Measurements from ENCODE around the gene EPS15.

EPS15 gene

DNA sequence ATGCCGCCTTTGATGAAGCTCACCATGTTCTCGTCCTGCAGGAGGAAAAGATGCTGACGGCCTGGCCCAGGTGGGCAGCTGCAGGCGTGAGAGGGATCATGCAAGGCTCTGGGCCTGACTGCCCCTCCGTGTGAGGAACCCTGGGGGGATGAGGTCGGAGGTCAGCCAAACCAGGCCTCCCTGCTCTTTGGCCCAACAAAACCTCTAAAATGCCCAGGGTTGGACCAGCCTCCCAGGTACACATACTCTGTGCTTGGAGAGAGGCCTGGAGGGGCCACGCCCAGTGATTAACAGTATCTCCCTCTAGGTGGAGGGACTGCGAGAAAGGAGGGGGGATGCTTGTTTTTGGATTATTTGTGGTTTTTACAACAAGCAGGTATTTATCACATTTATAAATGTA lies 209.8 kb downstream of the EPS15 start:
- no peak overlapping the region for H3K4me3 ChIP-seq (ENCODE audit: low read depth, low read length, poor library complexity, severe bottlenecking)
- H3F3A ChIP-seq (ENCODE audit: insufficient read depth, low read length), result no peaks in the 10 kb centered on the region
- TF ChIP-seq, protein P1, sequence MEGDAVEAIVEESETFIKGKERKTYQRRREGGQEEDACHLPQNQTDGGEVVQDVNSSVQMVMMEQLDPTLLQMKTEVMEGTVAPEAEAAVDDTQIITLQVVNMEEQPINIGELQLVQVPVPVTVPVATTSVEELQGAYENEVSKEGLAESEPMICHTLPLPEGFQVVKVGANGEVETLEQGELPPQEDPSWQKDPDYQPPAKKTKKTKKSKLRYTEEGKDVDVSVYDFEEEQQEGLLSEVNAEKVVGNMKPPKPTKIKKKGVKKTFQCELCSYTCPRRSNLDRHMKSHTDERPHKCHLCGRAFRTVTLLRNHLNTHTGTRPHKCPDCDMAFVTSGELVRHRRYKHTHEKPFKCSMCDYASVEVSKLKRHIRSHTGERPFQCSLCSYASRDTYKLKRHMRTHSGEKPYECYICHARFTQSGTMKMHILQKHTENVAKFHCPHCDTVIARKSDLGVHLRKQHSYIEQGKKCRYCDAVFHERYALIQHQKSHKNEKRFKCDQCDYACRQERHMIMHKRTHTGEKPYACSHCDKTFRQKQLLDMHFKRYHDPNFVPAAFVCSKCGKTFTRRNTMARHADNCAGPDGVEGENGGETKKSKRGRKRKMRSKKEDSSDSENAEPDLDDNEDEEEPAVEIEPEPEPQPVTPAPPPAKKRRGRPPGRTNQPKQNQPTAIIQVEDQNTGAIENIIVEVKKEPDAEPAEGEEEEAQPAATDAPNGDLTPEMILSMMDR (IDR thresholded peaks at IDR 0.05; ENCODE audit: low read length), result no peak
- no peak for TF ChIP-seq EZH2 (IDR thresholded peaks at IDR 0.05; ENCODE audit: borderline replicate concordance, low read length)
- H3K79me2 ChIP-seq (ENCODE audit: insufficient read depth, low read length), result no peaks in the 10 kb centered on the region
- no peaks in the 10 kb centered on the region for H3K9me2 ChIP-seq (ENCODE audit: low read depth, low read length)
- no peaks in the 10 kb centered on the region for H4K20me1 ChIP-seq (ENCODE audit: insufficient read depth, low read length)
- H3K4me2 ChIP-seq (ENCODE audit: low read length), result no peak overlapping the region
- H3K27me3 ChIP-seq (ENCODE audit: insufficient read depth, low read length), result no peaks in the 10 kb centered on the region
- H3K9me3 ChIP-seq (ENCODE audit: low read length), result no peaks in the 10 kb centered on the region
- no peaks in the 10 kb centered on the region for H3K4me1 ChIP-seq (ENCODE audit: insufficient read depth, low read length, severe bottlenecking)
- H3K27ac ChIP-seq (ENCODE audit: low read depth, low read length, poor library complexity, severe bottlenecking), result no peak overlapping the region
- no peaks in the 10 kb centered on the region for H3K36me3 ChIP-seq (ENCODE audit: insufficient read depth, low read length)
- no peak overlapping the region for H2AFZ ChIP-seq (ENCODE audit: low read length)
- H3K9ac ChIP-seq (ENCODE audit: low read length), result no peak overlapping the region

GRCh38 chr1:51308636-51309035 lies 210.4 kb downstream of the EPS15 start:
- no peaks in the 10 kb centered on the region for H3K79me2 ChIP-seq (ENCODE audit: insufficient read depth, low read length)
- no peaks in the 10 kb centered on the region for H4K20me1 ChIP-seq (ENCODE audit: insufficient read depth, low read length)
- no peak overlapping the region for H3K4me3 ChIP-seq (ENCODE audit: low read depth, low read length, poor library complexity, severe bottlenecking)
- H3K4me1 ChIP-seq (ENCODE audit: insufficient read depth, low read length, severe bottlenecking), result no peaks in the 10 kb centered on the region
- no peaks in the 10 kb centered on the region for H3K36me3 ChIP-seq (ENCODE audit: insufficient read depth, low read length)
- no peak overlapping the region for H3K27ac ChIP-seq (ENCODE audit: low read depth, low read length, poor library complexity, severe bottlenecking)
- no peaks in the 10 kb centered on the region for H3K27me3 ChIP-seq (ENCODE audit: insufficient read depth, low read length)
- H3F3A ChIP-seq (ENCODE audit: insufficient read depth, low read length), result no peaks in the 10 kb centered on the region
- TF ChIP-seq EZH2 (IDR thresholded peaks at IDR 0.05; ENCODE audit: borderline replicate concordance, low read length), result no peak
- TF ChIP-seq, protein P1 (IDR thresholded peaks at IDR 0.05; ENCODE audit: low read length), result no peak
- no peaks in the 10 kb centered on the region for H3K9me3 ChIP-seq (ENCODE audit: low read length)
- H2AFZ ChIP-seq (ENCODE audit: low read length), result no peak overlapping the region
- no peaks in the 10 kb centered on the region for H3K9me2 ChIP-seq (ENCODE audit: low read depth, low read length)
- H3K4me2 ChIP-seq (ENCODE audit: low read length), result no peak overlapping the region
- no peak overlapping the region for H3K9ac ChIP-seq (ENCODE audit: low read length)

GRCh38 chr1:51306950-51307349 lies 212.1 kb downstream of the EPS15 start:
- Histone ChIP-seq H2AFZ (ENCODE audit: low read length) (no peak overlapping the region), H3F3A (ENCODE audit: insufficient read depth, low read length) (no peaks in the 10 kb centered on the region), H3K27me3 (ENCODE audit: insufficient read depth, low read length) (no peaks in the 10 kb centered on the region), H3K4me2 (ENCODE audit: low read length) (no peak overlapping the region), H3K9ac (ENCODE audit: low read length) (no peak overlapping the region), H4K20me1 (ENCODE audit: insufficient read depth, low read length) (no peaks in the 10 kb centered on the region), H3K9me2 (ENCODE audit: low read depth, low read length) (no peaks in the 10 kb centered on the region), H3K4me1 (ENCODE audit: insufficient read depth, low read length, severe bottlenecking) (no peaks in the 10 kb centered on the region), H3K4me3 (ENCODE audit: low read depth, low read length, poor library complexity, severe bottlenecking) (no peak overlapping the region), H3K79me2 (ENCODE audit: insufficient read depth, low read length) (no peaks in the 10 kb centered on the region), H3K36me3 (ENCODE audit: insufficient read depth, low read length) (no peaks in the 10 kb centered on the region), H3K9me3 (ENCODE audit: low read length) (no peaks in the 10 kb centered on the region), H3K27ac (ENCODE audit: low read depth, low read length, poor library complexity, severe bottlenecking) (no peak overlapping the region)
- no peak for TF ChIP-seq EZH2 (IDR thresholded peaks at IDR 0.05; ENCODE audit: borderline replicate concordance, low read length)
- TF ChIP-seq, protein P1 (IDR thresholded peaks at IDR 0.05; ENCODE audit: low read length), result no peak
